Lower leg skin (tissue), 4 donors: ENCODE data around the gene CACNA2D4. TPM values are rescaled to one million over a fixed set of nuclear protein-coding genes. Genes with fewer than 3 reads are reported as not detected.

Experiments used
- DNase-seq, 2 donors: peaks; one replicate each; pipeline ENCODE4 v3.0.0-alpha.2; 2019; ENCODE audit warnings: low spot score in 2 of 2
- H3K4me3 ChIP-seq: fragments of 200-600 bp; sonication (generic); 2 replicates; pipeline ENCODE4 v1.5.1; 2017; ENCODE audit warnings: mild to moderate bottlenecking, low read depth; ENCODE audit not compliant: poor library complexity, severe bottlenecking
- POLR2A ChIP-seq, 2 donors: fragments of 450-650 bp; IDR thresholded peaks; one replicate each; pipeline ENCODE4 v1.6.1; 2016 to 2017; ENCODE audit warnings: antibody characterized with exemption in 2 of 2, mild to moderate bottlenecking in 1 of 2, moderate library complexity in 1 of 2
- WGBS, 2 donors: methylation state at CpG; one replicate each; pipeline ENCODE4 v1.1.5; 2018; 5-methylcytosine and 5-hydroxymethylcytosine counted together
- intact Hi-C: fragments of 100-400 bp; cut with DNase I; formaldehyde crosslinking; loops from one replicate; pipeline ENCODE4 v1.15.0; 2023; ENCODE audit warnings: low total_unique reads
- total RNA-seq, 4 donors: library from RNA; depleted of rRNA; stranded (reverse); fragments of >200 nt; gene quantifications; one replicate each; pipeline ENCODE4 v1.1.0, GENCODE V29; 2016
- TF ChIP-seq, protein P1 (sequence below), 3 donors: fragments of 450-650 bp; IDR thresholded peaks; one replicate each; pipeline ENCODE4 v1.5.1; 2016; ENCODE audit warnings: antibody characterized with exemption in 3 of 3, mild to moderate bottlenecking in 3 of 3, moderate library complexity in 2 of 3

CACNA2D4 gene
- total RNA-seq, 4 donors from 2014 or later: 2.3 to 4.0 (median 3.1) TPM

GRCh38 chr12:1830981-1831963 lies 87.2 kb downstream of the CACNA2D4 start:
- WGBS, 2 donors: 10 to 11% methylated on average over 28 to 31 of the region's 34 CpGs
- intact Hi-C loops: loop anchor here (5.0 kb wide), 1 partner anchor 981 kb away; the partner anchor contains the start of gene ITFG2
- TF ChIP-seq POLR2A (IDR thresholded peaks at IDR 0.05): no peak
- TF ChIP-seq, protein P1, sequence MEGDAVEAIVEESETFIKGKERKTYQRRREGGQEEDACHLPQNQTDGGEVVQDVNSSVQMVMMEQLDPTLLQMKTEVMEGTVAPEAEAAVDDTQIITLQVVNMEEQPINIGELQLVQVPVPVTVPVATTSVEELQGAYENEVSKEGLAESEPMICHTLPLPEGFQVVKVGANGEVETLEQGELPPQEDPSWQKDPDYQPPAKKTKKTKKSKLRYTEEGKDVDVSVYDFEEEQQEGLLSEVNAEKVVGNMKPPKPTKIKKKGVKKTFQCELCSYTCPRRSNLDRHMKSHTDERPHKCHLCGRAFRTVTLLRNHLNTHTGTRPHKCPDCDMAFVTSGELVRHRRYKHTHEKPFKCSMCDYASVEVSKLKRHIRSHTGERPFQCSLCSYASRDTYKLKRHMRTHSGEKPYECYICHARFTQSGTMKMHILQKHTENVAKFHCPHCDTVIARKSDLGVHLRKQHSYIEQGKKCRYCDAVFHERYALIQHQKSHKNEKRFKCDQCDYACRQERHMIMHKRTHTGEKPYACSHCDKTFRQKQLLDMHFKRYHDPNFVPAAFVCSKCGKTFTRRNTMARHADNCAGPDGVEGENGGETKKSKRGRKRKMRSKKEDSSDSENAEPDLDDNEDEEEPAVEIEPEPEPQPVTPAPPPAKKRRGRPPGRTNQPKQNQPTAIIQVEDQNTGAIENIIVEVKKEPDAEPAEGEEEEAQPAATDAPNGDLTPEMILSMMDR (IDR thresholded peaks at IDR 0.05): no peak
- DNase-seq: no peak
- no peak overlapping the region for H3K4me3 ChIP-seq

DNA sequence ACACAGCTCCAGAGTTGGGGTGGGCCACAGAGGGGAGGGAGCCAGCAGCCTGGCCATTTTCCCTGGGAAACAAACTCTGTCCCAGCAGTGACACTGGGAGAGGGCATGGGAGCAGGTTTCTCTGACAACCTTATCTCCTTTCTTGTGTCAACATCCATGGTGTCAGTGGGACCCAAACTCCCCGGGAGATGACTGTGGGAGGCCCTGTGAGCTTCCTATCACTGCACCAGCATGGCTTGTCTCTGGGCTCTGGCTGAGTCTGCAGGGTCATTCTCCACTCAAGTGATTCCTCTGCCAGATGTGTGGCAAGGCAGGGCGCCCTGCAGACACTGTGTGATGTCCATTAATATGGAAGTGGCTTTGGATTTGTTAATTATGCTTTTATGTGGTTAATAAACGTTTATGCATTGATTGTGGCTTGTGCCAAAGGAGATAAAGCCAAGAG lies 88.0 kb downstream of the CACNA2D4 start:
- intact Hi-C loops: loop anchor here (5.0 kb wide), 1 partner anchor 982 kb away; the partner anchor contains the start of gene ITFG2
- H3K4me3 ChIP-seq: no peak overlapping the region
- TF ChIP-seq POLR2A (IDR thresholded peaks at IDR 0.05): no peak
- TF ChIP-seq, protein P1 (IDR thresholded peaks at IDR 0.05): no peak
- DNase-seq: no peak
- 50 to 55% methylated on average over 3 of the region's 3 CpGs for WGBS, 2 donors

- H3K4me3 ChIP-seq: no peak overlapping the region
- DNase-seq: no peak
- WGBS, 2 donors: 85 to 86% methylated on average over 11 of the region's 11 CpGs
- TF ChIP-seq POLR2A (IDR thresholded peaks at IDR 0.05): no peak
- intact Hi-C loops: no loop called here
Measured at GRCh38 chr12:1829306-1829900, 89.0 kb downstream of the CACNA2D4 start.

GRCh38 chr12:1828856-1829255 lies 89.6 kb downstream of the CACNA2D4 start:
- no peak for TF ChIP-seq POLR2A (IDR thresholded peaks at IDR 0.05)
- TF ChIP-seq, protein P1 (IDR thresholded peaks at IDR 0.05): no peak
- no peak overlapping the region for H3K4me3 ChIP-seq
- intact Hi-C loops: no loop called here
- WGBS, 2 donors: 74 to 77% methylated on average over 16 of the region's 16 CpGs
- DNase-seq: no peak

DNA sequence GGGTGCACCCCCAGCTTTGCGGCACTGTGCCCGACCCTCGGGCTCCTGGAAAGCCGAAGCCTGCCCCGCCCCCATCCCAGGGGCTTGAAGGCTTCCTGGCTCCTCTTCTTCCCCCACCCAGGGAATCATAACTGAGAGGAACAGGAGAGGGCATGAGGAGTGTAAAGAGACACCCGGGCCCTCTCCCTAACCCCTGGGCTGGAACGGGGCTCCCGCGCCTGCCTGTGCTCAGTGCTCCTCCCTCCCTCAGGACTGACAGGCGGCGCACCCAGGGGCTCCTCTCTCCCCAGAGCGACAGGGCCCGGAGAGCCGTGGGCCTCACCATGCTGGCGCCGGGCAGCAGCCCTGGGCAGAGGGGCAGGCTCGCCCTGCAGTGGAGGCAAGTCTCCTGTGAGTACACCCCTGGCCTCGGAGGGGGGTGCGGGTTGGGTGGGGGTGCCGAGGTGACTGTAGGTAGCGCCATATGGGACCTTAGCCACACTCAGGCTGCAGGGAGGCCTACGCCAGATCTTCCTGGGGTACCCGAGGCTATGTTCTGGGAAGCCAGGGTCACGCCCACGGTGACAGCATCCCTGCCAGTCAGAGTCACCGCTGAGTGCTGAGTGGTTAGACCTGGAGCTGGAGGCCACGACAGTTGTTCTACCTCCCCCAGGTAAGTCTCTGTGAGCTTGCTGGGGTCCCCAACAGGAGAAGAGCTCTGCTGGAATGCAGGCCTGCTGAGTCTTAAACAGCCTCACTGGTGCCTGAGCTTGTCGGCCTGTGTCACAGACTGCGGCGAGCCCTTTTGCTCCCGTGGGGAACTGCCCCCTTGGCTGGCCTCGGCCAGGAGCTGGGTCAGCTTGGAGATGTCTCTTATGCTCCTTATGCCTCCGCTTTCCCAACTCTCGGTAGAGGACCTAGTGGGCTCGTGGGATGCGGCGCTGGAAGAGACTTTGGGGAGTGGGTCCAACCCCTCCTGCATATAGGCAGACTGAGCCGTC lies 90.3 kb downstream of the CACNA2D4 start:
- DNase-seq: no peak
- H3K4me3 ChIP-seq: no peak overlapping the region
- intact Hi-C loops: no loop called here
- no peak for TF ChIP-seq POLR2A (IDR thresholded peaks at IDR 0.05)
- 67 to 73% methylated on average over 27 to 37 of the region's 38 CpGs for WGBS, 2 donors
